Right cardiac atrium (tissue), 5 donors: ENCODE results near the gene RAB7A. TPM values are rescaled to one million over a fixed set of nuclear protein-coding genes. Genes with fewer than 3 reads are reported as not detected.

Experiments
- ATAC-seq, 2 donors: fragments of 200-7000 bp; cut with Tn5 transposase; one replicate each; pipeline versions ENCODE4 v1.8.0 to v1.9.1; 2020; ENCODE audit warnings: moderate library complexity in 2 of 2, mild to moderate bottlenecking in 1 of 2
- DNase-seq, 3 donors: peaks; one replicate each; pipeline ENCODE4 v3.0.0-alpha.2; 2020
- H3K27ac ChIP-seq: one replicate; pipeline ENCODE4 v1.5.1; 2013; ENCODE audit warnings: mild to moderate bottlenecking, low read length, control low read depth, moderate library complexity
- H3K27me3 ChIP-seq: one replicate; pipeline ENCODE4 v1.6.1; 2013; ENCODE audit not compliant: control insufficient read depth, insufficient read depth
- H3K4me1 ChIP-seq: one replicate; pipeline ENCODE4 v1.6.1; 2013; ENCODE audit warnings: low read length; ENCODE audit not compliant: control insufficient read depth, insufficient read depth
- H3K4me3 ChIP-seq: one replicate; pipeline ENCODE4 v1.5.1; 2013; ENCODE audit warnings: low read length, control low read depth
- H3K9me3 ChIP-seq: one replicate; pipeline ENCODE4 v1.6.1; 2013; ENCODE audit warnings: low read length; ENCODE audit not compliant: control insufficient read depth
- whole genome bisulfite sequencing: extraction: QIAGEN DNeasy Blood & Tissue Kit; methylation state at CpG from one replicate; pipeline ENCODE4 v1.1.7; 2013; 5-methylcytosine and 5-hydroxymethylcytosine counted together
- intact Hi-C, 4 donors: fragments of 100-400 bp; cut with DNase I; formaldehyde crosslinking; loops; one replicate each; pipeline versions ENCODE4 v1.11.0 to v1.14.0; 2022 to 2023
- polyA plus RNA-seq: library from polyadenylated mRNA; stranded (reverse); fragments of 200-250 nt; gene quantifications from one replicate; pipeline ENCODE4 v1.2.3, GENCODE V29; 2013
- total RNA-seq, 4 donors: library from RNA; stranded (reverse); fragmentation: NEBNext Ultra II Directional; extraction: Animal tissue kit (Norgen Biotek cat#: 25700); gene quantifications; one replicate each; pipeline ENCODE4 v1.2.1, GENCODE V29; 2021
- donor health status: healthy with polysubstance abuse.
- donor health status: DM: no; HTN: yes; CAD: no.
- donor health status: DM: no; HTN: no; CAD: no.
- donor health status: DM: no; HTN: yes; CAD: no; lungs with severe emphysema.
- donor health status: DM: yes; HTN: yes; CAD: no.

Gene RAB7A
- total and polyA plus RNA-seq, 5 donors: 192 to 242 (median 234) TPM

DNA sequence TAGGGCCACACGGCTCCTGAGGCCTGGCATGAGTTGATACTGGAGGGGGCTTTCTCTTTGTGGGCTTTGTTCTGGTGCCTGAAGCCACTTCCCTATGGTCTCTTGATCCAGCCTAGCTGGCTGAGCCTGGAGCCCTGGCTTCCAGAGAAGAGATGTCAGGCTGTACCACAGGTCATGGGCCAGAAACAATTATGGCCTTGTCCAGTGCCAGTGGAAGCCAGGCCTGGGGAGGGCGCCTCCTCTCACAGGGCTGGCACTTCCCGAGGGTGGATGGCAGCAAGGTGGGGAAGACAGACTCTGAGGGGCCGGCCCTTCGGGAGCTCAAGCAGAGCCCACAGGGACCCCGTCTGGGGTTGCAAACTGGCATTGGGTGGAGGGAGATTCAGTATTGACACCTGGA is 118.5 kb downstream of the RAB7A start:
- WGBS: 94% methylated on average over 6 of the region's 6 CpGs

DNA sequence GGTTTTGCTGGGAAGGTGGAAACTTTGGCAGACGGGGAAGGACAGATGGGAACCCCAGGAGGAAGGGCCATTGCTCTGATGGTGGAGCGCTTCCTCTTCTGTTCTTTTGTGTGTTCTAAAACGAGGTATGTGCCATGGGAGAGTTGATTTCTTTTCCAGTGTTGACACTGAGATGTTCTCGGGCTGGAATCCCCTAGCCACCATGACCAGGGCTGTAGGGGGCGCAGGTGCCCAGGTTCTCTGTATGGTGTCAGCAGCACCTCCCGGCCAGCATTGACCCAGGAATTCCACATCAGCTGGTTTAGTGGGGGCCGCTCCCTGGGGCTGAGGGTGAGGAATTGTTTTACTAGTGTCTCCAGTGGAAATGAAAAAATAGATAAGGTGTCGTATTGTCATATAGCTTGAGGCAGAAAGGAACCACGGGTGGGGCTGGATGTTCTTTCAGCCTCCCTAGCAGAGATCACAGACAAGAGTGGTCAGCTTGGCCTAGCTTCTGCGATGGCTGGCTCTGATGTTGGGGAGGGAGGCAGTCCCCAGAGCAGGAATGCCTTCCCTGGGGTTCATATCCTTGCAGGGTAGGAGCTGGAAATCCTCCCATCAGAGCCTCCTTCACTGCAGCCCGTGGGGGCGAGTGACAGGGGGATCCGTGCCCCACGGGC is 119.3 kb downstream of the RAB7A start:
- no peaks in the 10 kb centered on the region for H3K9me3 ChIP-seq
- H3K27me3 ChIP-seq: no peaks in the 10 kb centered on the region
- peaks cover 3% of the 10 kb centered on the region for H3K4me1 ChIP-seq
- ATAC-seq (peak in 1 of 2 donors; percentile 4), DNase-seq (peak in 1 of 3 donors; percentile 69)
- H3K4me3 ChIP-seq: peak overlapping the region; percentile 51
- H3K27ac ChIP-seq: no peak overlapping the region
- 37% methylated on average over 14 of the region's 14 CpGs for WGBS
- intact Hi-C loops: loop anchor here in 2 of 4 donors (10.0 kb wide), 3 partner anchors 50 to 230 kb away; no protein-coding TSS in a partner anchor

More for the DNA sequence above, 118.5 kb downstream of the RAB7A start:
- ATAC-seq (no peak), DNase-seq (no peak)
- intact Hi-C loops: loop anchor here in 2 of 4 donors (10.0 kb wide), 3 partner anchors 50 to 230 kb away; no protein-coding TSS in a partner anchor
- H3K9me3 ChIP-seq: no peaks in the 10 kb centered on the region
- H3K27me3 ChIP-seq: no peaks in the 10 kb centered on the region
- no peak overlapping the region for H3K27ac ChIP-seq
- H3K4me1 ChIP-seq: peaks cover 3% of the 10 kb centered on the region
- no peak overlapping the region for H3K4me3 ChIP-seq

DNA sequence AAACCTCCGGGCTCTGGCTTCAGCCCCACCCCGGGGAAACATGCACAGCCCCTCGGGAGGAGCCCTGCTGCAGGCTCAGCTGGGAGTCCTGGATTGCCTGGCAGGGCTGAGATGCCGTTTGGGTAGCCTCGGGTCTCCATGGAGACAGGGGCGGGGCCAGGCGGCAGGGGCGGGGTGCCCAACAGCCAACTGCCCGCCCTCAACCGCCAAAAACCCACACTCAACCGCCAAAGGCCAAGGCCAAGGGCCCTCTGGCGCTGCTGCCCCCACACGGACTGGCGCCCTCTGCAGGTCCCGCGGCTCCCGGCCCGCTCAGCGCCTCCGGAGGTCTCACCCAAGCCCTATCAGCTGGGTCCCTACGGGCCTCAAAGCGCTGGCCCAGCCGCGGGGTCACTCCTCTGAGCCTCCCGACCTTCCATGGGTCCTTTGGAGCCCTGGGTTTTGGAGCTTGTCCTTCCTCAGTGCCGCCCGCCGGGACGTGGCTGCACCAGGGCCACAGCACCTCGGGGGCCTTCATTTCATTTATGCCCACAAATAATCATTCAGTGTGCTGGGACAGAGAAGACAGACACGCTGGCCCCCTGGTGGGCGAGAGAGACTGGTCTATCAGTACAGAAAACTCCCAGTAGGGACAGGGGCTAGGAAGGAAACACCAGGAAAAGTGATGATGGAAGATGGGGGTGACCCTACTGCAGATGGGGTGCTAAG is 119.9 kb downstream of the RAB7A start:
- intact Hi-C loops: loop anchor here in 2 of 4 donors (10.0 kb wide), 3 partner anchors 51 to 231 kb away; no protein-coding TSS in a partner anchor
- ATAC-seq (peak; percentile 92 to 95), DNase-seq (peak; percentile 91 to 97 (median 96))
- no peaks in the 10 kb centered on the region for H3K27me3 ChIP-seq
- H3K9me3 ChIP-seq: no peaks in the 10 kb centered on the region
- peaks cover 3% of the 10 kb centered on the region for H3K4me1 ChIP-seq
- peak overlapping the region; percentile 69 for H3K27ac ChIP-seq
- H3K4me3 ChIP-seq: peak overlapping the region; percentile 51
- under 1% methylated on average over 32 of the region's 32 CpGs for WGBS

DNA sequence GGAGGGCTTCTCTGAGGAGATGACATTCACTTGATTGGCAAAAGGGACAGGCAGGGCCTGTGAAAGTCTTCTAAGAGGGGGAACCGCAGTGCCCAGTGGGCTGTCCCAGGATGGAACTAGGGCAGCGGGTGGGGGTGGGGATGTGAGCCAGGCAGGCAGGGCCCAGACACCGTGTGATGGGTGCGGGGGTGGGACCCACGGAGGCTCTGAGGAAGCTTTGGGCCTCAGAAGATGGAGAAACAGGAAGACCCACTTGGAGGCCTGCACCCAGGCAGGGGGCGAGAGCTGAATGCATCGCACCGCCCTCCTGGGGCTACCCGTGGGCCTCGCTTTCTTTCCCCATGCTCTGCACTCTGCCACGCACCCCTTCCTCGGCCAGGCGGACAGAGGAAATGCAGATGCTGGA is 120.5 kb downstream of the RAB7A start:
- Histone ChIP-seq H3K4me3 (no peak overlapping the region), H3K27me3 (no peaks in the 10 kb centered on the region), H3K4me1 (peaks cover 3% of the 10 kb centered on the region), H3K27ac (no peak overlapping the region), H3K9me3 (no peaks in the 10 kb centered on the region)
- WGBS: 67% methylated on average over 13 of the region's 13 CpGs
- peak in 1 of 3 donors; percentile 62 for DNase-seq
- intact Hi-C loops: loop anchor here in 2 of 4 donors (10.0 kb wide), 3 partner anchors 52 to 232 kb away; no protein-coding TSS in a partner anchor
- peak; percentile 20 to 27 for ATAC-seq

DNA sequence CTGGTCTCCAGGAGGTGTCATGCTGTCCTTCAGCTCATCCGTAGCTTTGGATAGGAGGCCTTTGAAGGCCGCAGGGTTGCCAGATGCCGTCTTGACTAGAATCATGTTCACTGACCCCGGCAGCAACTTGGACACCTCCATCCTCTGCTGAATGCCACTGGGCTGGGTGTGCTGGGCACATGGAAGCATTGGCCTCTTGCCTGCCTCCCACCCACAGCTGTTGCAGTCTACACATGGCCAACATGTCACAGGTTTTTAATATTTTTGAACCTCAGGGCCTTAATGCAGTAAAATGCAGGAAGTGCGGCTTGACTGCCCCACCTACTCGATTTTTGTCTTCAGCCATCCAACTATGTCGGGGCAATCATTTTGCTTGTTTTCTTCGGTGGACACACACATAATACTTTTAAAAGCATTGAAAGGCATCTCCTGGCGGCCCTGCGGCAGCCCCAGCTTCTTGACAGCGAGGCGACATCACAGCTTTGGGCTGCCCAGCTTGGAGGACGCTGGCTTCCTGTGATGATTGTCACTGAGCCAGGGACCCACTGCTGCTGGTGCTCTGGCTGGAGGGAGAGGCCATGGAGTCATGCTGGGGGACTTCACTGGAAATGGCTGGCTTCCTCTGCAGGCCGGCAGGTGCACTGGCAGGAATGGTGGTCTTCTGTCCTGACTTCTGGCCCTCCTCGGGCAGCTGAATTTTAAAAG is 121.8 kb downstream of the RAB7A start:
- Histone ChIP-seq H3K27ac (no peak overlapping the region), H3K4me3 (no peak overlapping the region), H3K9me3 (no peaks in the 10 kb centered on the region), H3K4me1 (peaks cover 3% of the 10 kb centered on the region), H3K27me3 (no peaks in the 10 kb centered on the region)
- ATAC-seq: no peak
- intact Hi-C loops: loop anchor here in 2 of 4 donors (10.0 kb wide), 3 partner anchors 53 to 233 kb away; no protein-coding TSS in a partner anchor
- 80% methylated on average over 15 of the region's 15 CpGs for WGBS
- DNase-seq: no peak

DNA sequence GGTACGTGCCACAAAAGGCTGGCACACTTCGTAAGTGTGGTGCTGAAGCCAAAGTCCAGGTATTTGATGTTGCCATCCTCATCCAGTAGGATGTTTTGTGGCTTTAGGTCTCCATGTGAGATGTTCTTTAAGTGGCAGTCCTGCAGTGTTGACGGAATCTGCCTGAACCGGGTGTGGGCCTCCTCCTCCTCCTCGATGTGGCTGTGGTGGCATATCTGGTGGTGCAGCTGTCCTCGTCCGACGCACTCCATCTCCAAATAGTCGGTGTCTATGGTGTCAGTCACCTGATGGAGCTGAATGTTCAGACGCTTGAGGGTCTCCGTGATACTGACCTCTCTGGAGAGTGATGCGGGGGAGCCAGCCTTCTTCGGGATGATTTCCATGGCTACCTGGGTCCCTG is 123.0 kb downstream of the RAB7A start:
- H3K9me3 ChIP-seq: no peaks in the 10 kb centered on the region
- H3K4me3 ChIP-seq: no peak overlapping the region
- intact Hi-C loops: loop anchor here in 2 of 4 donors (10.0 kb wide), 3 partner anchors 54 to 234 kb away; no protein-coding TSS in a partner anchor
- DNase-seq: no peak
- no peak overlapping the region for H3K27ac ChIP-seq
- peaks cover 3% of the 10 kb centered on the region for H3K4me1 ChIP-seq
- 89% methylated on average over 13 of the region's 13 CpGs for WGBS
- H3K27me3 ChIP-seq: no peaks in the 10 kb centered on the region
- ATAC-seq: no peak

DNA sequence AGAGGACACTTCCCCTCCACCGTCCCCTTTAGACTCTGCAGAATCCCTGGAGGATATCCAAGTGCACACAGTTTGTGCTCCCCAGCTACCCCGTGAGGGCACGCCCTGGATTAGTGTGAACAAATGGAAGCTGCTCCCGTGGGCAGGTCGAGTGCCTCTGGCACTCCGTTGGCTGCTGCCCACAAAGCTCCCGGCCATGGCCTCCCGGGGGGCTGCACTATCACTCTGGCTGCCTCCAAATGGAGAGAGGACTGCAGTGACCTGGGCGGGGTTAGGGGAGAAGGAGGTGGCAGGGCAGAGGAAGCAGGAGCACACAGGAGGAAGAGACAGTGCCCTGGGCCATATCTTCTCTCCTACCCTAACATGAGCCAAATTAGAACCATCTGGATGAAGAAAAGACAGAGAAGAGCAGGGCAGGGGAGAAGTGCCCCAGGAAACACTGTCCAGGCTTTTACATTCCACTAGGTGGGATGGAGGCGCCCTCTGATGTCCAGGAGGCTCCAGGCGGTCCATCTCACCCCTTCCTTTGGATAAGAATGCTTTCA is 124.0 kb downstream of the RAB7A start:
- H3K27ac ChIP-seq: no peak overlapping the region
- intact Hi-C loops: loop anchor here in 2 of 4 donors (10.0 kb wide), 3 partner anchors 55 to 235 kb away; no protein-coding TSS in a partner anchor
- H3K9me3 ChIP-seq: no peaks in the 10 kb centered on the region
- peaks cover 3% of the 10 kb centered on the region for H3K4me1 ChIP-seq
- DNase-seq (peak in 1 of 3 donors; percentile 64), ATAC-seq (no peak)
- H3K4me3 ChIP-seq: no peak overlapping the region
- no peaks in the 10 kb centered on the region for H3K27me3 ChIP-seq
- WGBS: 44% methylated on average over 11 of the region's 11 CpGs

DNA sequence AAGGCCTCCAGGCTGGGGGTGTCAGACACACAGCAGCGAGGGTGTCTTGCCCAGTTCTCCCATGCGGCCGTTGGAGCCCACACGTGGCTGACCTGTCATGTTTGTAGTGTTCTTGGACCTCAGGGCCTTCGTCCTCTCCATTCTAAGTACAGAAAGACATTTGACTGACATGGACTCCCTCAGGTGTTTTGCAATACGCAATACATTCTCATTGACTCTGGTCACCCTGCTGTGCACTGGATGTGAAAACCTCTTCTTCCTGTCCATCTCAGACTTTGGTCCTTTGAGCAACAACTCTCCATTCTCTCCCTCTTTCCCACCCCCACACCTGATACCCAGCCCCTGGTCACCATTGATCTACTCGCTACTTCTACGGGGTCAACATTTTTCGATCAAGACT is 124.6 kb downstream of the RAB7A start:
- ATAC-seq: no peak

DNA sequence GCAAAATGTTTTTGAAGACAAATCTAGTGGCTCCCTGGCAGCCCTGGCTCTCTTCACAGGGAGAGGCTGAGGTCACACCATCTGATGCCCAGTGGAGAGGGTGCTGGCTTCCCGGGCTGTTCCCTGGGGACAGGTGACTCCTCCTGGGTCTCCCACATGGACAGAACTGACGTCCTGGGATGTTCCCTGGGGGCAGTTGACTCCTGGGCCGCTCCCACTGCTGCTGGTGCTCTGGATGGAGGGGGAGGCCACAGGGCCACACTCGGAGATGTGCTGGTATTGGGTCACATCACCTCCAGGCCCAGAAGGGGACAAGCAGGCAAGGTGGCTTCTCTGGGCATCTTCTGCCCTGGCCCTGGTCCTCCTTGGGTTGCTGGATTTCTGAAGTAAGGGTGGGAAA is 125.6 kb downstream of the RAB7A start:
- Histone ChIP-seq H3K4me1 (no peaks in the 10 kb centered on the region), H3K9me3 (no peaks in the 10 kb centered on the region), H3K4me3 (no peak overlapping the region), H3K27me3 (no peaks in the 10 kb centered on the region), H3K27ac (no peak overlapping the region)
- ATAC-seq: no peak
- no peak for DNase-seq
- intact Hi-C loops: no loop called here
- WGBS: 59% methylated on average over 4 of the region's 4 CpGs

More for the DNA sequence above, 124.6 kb downstream of the RAB7A start:
- Histone ChIP-seq H3K4me3 (no peak overlapping the region), H3K4me1 (peaks cover under 1% of the 10 kb centered on the region), H3K9me3 (no peaks in the 10 kb centered on the region), H3K27ac (no peak overlapping the region), H3K27me3 (no peaks in the 10 kb centered on the region)
- no peak for DNase-seq
- intact Hi-C loops: no loop called here
- WGBS: 90% methylated on average over 9 of the region's 9 CpGs

DNA sequence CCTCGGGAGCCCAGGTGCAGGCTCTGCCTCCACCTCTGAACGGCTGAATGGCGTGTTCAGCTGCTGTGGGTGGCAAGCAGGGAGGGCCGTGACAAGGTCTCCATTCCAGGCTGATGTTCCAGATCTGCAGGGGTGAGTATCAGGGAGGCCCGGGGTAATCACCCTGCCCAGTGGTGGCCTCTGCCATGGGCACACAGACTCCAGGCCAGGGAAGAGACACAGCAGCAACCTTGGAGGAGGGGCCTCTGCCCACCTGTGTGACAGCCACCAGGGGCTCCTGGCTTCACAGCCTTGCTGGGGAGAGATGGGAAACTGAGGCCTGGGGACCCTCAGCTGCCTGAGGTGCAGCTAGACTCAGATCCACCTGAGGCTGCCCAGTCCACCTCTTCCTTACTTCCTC is 127.8 kb downstream of the RAB7A start:
- no peak overlapping the region for H3K4me3 ChIP-seq
- no peak for DNase-seq
- intact Hi-C loops: no loop called here
- no peak for ATAC-seq
- no peaks in the 10 kb centered on the region for H3K9me3 ChIP-seq
- no peaks in the 10 kb centered on the region for H3K27me3 ChIP-seq
- 93% methylated on average over 5 of the region's 5 CpGs for WGBS
- no peak overlapping the region for H3K27ac ChIP-seq
- no peaks in the 10 kb centered on the region for H3K4me1 ChIP-seq
